ENCODE results near the gene APOBEC3B.

DNA sequence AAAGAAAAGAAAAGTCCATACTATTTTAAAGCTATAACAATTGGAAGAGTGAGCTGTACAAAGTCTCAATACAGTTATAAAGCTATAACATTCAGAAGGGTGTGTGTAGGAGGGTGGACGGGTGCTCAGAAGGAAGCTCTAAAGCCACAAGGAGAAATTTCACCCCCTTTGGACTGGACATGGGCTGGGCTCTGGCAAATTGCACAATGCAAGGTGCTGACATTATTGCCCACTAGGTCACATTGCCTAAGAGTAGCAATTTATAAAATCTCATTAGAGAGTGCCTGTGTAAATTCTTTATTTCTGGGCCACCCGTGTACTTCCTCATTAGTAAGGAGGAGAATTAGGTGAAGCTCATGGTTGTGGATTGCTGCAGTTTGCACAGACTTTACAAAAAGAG lies 30.4 kb upstream of the APOBEC3B start:
- TF ChIP-seq JUNB (CRISPR knock-in tag; conservative IDR thresholded peaks at IDR 0.05): no peak
- TF ChIP-seq CREB1 (IDR thresholded peaks at IDR 0.05): no peak
- no peak for TF ChIP-seq CREB1 (CRISPR knock-in tag; IDR thresholded peaks at IDR 0.05)
- TF ChIP-seq FOXM1 (IDR thresholded peaks at IDR 0.05; ENCODE audit: low read depth): no peak
- no peak for TF ChIP-seq FOXM1 (CRISPR knock-in tag; IDR thresholded peaks at IDR 0.05; ENCODE audit: low read depth)
- no peak for TF ChIP-seq ZKSCAN1 (IDR thresholded peaks at IDR 0.05; ENCODE audit: low read depth, low read length)
- TF ChIP-seq, protein P1, sequence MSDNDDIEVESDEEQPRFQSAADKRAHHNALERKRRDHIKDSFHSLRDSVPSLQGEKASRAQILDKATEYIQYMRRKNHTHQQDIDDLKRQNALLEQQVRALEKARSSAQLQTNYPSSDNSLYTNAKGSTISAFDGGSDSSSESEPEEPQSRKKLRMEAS (CRISPR knock-in tag; IDR thresholded peaks at IDR 0.05): no peak
- no peak for TF ChIP-seq MTF1 (CRISPR knock-in tag; IDR thresholded peaks at IDR 0.05; ENCODE audit: borderline replicate concordance)
- TF ChIP-seq EP300 (IDR thresholded peaks at IDR 0.05; ENCODE audit: low read length): no peak
- TF ChIP-seq FOXP1 (CRISPR knock-in tag; IDR thresholded peaks at IDR 0.05): no peak
- TF ChIP-seq ZNF212 (CRISPR knock-in tag; IDR thresholded peaks at IDR 0.05): no peak
- no peak for TF ChIP-seq MEIS2 (IDR thresholded peaks at IDR 0.05; ENCODE audit: partially characterized antibody)
- TF ChIP-seq SIRT6 (IDR thresholded peaks at IDR 0.05; ENCODE audit: low read depth, low read length): no peak
- TF ChIP-seq, protein P2, sequence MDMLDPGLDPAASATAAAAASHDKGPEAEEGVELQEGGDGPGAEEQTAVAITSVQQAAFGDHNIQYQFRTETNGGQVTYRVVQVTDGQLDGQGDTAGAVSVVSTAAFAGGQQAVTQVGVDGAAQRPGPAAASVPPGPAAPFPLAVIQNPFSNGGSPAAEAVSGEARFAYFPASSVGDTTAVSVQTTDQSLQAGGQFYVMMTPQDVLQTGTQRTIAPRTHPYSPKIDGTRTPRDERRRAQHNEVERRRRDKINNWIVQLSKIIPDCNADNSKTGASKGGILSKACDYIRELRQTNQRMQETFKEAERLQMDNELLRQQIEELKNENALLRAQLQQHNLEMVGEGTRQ (CRISPR knock-in tag; IDR thresholded peaks at IDR 0.05): no peak
- TF ChIP-seq NCOA1 (IDR thresholded peaks at IDR 0.05; ENCODE audit: low read depth): no peak
- TF ChIP-seq, protein P3, sequence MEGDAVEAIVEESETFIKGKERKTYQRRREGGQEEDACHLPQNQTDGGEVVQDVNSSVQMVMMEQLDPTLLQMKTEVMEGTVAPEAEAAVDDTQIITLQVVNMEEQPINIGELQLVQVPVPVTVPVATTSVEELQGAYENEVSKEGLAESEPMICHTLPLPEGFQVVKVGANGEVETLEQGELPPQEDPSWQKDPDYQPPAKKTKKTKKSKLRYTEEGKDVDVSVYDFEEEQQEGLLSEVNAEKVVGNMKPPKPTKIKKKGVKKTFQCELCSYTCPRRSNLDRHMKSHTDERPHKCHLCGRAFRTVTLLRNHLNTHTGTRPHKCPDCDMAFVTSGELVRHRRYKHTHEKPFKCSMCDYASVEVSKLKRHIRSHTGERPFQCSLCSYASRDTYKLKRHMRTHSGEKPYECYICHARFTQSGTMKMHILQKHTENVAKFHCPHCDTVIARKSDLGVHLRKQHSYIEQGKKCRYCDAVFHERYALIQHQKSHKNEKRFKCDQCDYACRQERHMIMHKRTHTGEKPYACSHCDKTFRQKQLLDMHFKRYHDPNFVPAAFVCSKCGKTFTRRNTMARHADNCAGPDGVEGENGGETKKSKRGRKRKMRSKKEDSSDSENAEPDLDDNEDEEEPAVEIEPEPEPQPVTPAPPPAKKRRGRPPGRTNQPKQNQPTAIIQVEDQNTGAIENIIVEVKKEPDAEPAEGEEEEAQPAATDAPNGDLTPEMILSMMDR (IDR thresholded peaks at IDR 0.05 in 2 of 3, conservative IDR thresholded peaks at IDR 0.05 in 1 of 3; ENCODE audit: insufficient read depth in 2 of 3, low read depth in 1 of 3, low read length in 3 of 3): no peak

Data from K562 (cell line).